Smooth muscle cell of the umbilical artery (primary cell): ENCODE measurements around the gene ANKRD13C. TPM values are rescaled to one million over a fixed set of nuclear protein-coding genes. Genes with fewer than 3 reads are reported as not detected.

Experiments
- total RNA-seq: library from RNA; depleted of rRNA; stranded (reverse); fragments of >200 nt; gene quantifications from 2 replicates; pipeline ENCODE4 v1.2.3, GENCODE V29; 2014

ANKRD13C gene
- total RNA-seq: 19.3 and 24.3 TPM in 2 replicates

GRCh38 chr1:70354332-70355110 lies at the start of gene ANKRD13C:
TSS of gene ANKRD13C (minus strand) at chr1:70354722. CDS start at chr1:70354408, 314 bp downstream.

DNA sequence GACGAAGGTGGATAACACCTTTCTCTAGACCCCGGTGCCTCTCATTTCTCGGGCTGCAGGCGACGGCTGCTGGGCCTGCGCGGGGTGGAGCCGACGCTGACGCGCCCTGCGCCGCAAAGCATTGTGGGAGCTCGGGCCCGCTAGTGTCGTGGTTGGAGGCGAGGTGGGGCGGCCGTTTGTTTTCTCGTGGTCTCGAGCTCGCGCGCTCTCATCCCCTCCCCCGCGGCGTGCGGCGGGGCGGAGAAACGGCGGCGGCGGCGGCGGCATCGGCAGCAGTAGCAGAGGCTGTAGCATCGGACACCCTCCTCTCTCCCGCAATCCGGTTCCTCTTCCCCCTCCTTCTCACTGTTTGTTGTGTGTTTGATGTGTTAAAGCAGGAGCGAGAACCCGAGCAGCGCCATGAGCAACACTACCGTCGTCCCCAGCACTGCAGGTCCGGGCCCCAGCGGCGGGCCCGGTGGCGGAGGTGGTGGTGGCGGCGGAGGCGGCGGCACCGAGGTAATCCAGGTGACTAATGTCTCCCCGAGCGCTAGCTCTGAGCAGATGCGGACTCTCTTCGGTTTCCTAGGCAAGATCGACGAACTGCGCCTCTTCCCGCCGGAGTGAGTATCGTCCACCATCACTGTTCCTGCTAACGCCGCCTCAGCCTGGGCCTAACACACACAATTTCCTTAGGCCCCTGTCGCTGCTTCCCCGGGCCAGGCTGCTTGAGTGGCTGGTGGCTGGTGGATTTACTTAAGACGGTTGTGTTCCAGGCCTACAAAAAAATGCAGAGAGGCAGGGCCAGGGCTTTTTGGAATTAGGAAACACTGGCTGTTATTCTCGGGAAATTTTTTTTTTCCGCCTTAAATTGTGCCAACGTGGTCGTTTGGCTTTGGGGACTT lies 133.0 kb downstream of the ANKRD13C start, which contains the start of gene SRSF11:
SRSF11 (plus strand) TSS at position 143 of the 884 bp plus-strand sequence; CDS start at position 400, 257 bp downstream.

Other genes with a start within 250 kb of the ANKRD13C start
- gene LRRC40, start 149.1 kb downstream of the ANKRD13C start, total RNA-seq: 16.9 and 29.7 TPM in 2 replicates
- 99.5 and 141 TPM in 2 replicates for gene SRSF11, start 133.3 kb downstream of the ANKRD13C start, total RNA-seq
- gene CTH, start 56.5 kb upstream of the ANKRD13C start, total RNA-seq: 8.5 and 15.1 TPM in 2 replicates